Neural cell (in vitro differentiated cells): ENCODE results near the gene VAV2. TPM values are rescaled to one million over a fixed set of nuclear protein-coding genes. Genes with fewer than 3 reads are reported as not detected.

Source experiments
- H2AFZ ChIP-seq: fragments of 200-600, 300-800 bp; sonication (generic), shearing (Covaris generic); 2 replicates; pipeline ENCODE4 v1.6.0; 2014; ENCODE audit warnings: low read depth, mild to moderate bottlenecking, antibody characterized with exemption, low read length, moderate library complexity
- H3F3A ChIP-seq: fragments of 200-600 bp; shearing (Covaris generic); 2 replicates; pipeline ENCODE4 v1.6.1; 2016; ENCODE audit warnings: mild to moderate bottlenecking, moderate library complexity, mixed read lengths, antibody characterized with exemption, low read length; ENCODE audit not compliant: insufficient read depth, poor library complexity, severe bottlenecking
- H3K27ac ChIP-seq: fragments of 200-600, 300-800 bp; sonication (generic), shearing (Covaris generic); 2 replicates; pipeline ENCODE4 v1.5.1; 2014; ENCODE audit warnings: mild to moderate bottlenecking, low read length, moderate library complexity
- H3K27me3 ChIP-seq: fragments of 300-800, 200-600 bp; sonication (generic), shearing (Covaris generic); 2 replicates; pipeline ENCODE4 v1.6.0; 2014; ENCODE audit warnings: mild to moderate bottlenecking, low read depth, low read length, moderate library complexity; ENCODE audit not compliant: insufficient read depth
- H3K36me3 ChIP-seq: fragments of 300-800, 200-600 bp; sonication (generic), shearing (Covaris generic); 2 replicates; pipeline ENCODE4 v1.5.1; 2014; ENCODE audit warnings: mild to moderate bottlenecking, antibody characterized with exemption, low read length, moderate library complexity; ENCODE audit not compliant: insufficient read depth
- H3K4me2 ChIP-seq: fragments of 300-800, 200-600 bp; sonication (generic), shearing (Covaris generic); 2 replicates; pipeline ENCODE4 v1.6.0; 2014; ENCODE audit warnings: mild to moderate bottlenecking, low read length
- H3K4me3 ChIP-seq: fragments of 300-800, 200-600 bp; sonication (generic), shearing (Covaris generic); 2 replicates; pipeline ENCODE4 v1.5.1; 2014; ENCODE audit warnings: mild to moderate bottlenecking, low read length, moderate library complexity
- H3K79me2 ChIP-seq: fragments of 200-600 bp; shearing (Covaris generic); replicated peaks from 2 replicates; pipeline ENCODE4 v1.6.0; 2014; ENCODE audit warnings: mild to moderate bottlenecking, low read length, moderate library complexity; ENCODE audit not compliant: insufficient read depth
- H3K9ac ChIP-seq: fragments of 300-800, 200-600 bp; sonication (generic), shearing (Covaris generic); 2 replicates; pipeline ENCODE4 v1.6.1; 2016; ENCODE audit warnings: mild to moderate bottlenecking, low read length, mixed read lengths
- H3K9me2 ChIP-seq: fragments of 200-600 bp; shearing (Covaris generic); 2 replicates; pipeline ENCODE4 v1.6.1; 2016; ENCODE audit warnings: mild to moderate bottlenecking, low read length, mixed read lengths; ENCODE audit not compliant: insufficient read depth
- H3K9me3 ChIP-seq: fragments of 200-600, 300-800 bp; sonication (generic), shearing (Covaris generic); 2 replicates; pipeline ENCODE4 v1.6.1; 2016; ENCODE audit warnings: mild to moderate bottlenecking, mixed run types, low read length, moderate library complexity, mixed read lengths
- H4K20me1 ChIP-seq: fragments of 200-600 bp; shearing (Covaris generic); 2 replicates; pipeline ENCODE4 v1.6.1; 2016; ENCODE audit warnings: mild to moderate bottlenecking, mixed run types; ENCODE audit not compliant: insufficient read depth
- CTCF ChIP-seq: fragments of 450-650 bp; IDR thresholded peaks from 2 replicates; pipeline ENCODE4 v1.5.1; 2014; ENCODE audit warnings: antibody characterized with exemption, mild to moderate bottlenecking, moderate library complexity; ENCODE audit not compliant: poor library complexity, severe bottlenecking
- EP300 ChIP-seq: fragments of 450-650 bp; conservative IDR thresholded peaks from 2 replicates; pipeline ENCODE4 v1.6.1; 2014; ENCODE audit warnings: antibody characterized with exemption, mild to moderate bottlenecking, moderate library complexity; ENCODE audit not compliant: poor library complexity, severe bottlenecking
- EZH2 ChIP-seq: fragments of 200-600, 300-800 bp; shearing (Covaris generic), sonication (generic); IDR thresholded peaks from 2 replicates; pipeline ENCODE4 v1.6.1; 2014; ENCODE audit warnings: antibody characterized with exemption, low read length, borderline replicate concordance, mild to moderate bottlenecking; ENCODE audit not compliant: insufficient read depth, poor library complexity, severe bottlenecking
- MXI1 ChIP-seq: fragments of 450-650 bp; conservative IDR thresholded peaks from 2 replicates; pipeline ENCODE4 v1.6.1; 2014; ENCODE audit warnings: antibody characterized with exemption, mild to moderate bottlenecking; ENCODE audit not compliant: poor library complexity, severe bottlenecking
- POLR2AphosphoS5 ChIP-seq: IDR thresholded peaks from 2 replicates; pipeline ENCODE4 v1.6.1; 2012
- RAD21 ChIP-seq: fragments of 450-650 bp; conservative IDR thresholded peaks from 2 replicates; pipeline ENCODE4 v1.6.1; 2014; ENCODE audit warnings: antibody characterized with exemption, mild to moderate bottlenecking, moderate library complexity
- SMC3 ChIP-seq: fragments of 450-650 bp; conservative IDR thresholded peaks from 2 replicates; pipeline ENCODE4 v1.6.1; 2014; ENCODE audit warnings: antibody characterized with exemption, mild to moderate bottlenecking, moderate library complexity; ENCODE audit not compliant: poor library complexity
- TAF1 ChIP-seq: IDR thresholded peaks from 2 replicates; pipeline ENCODE4 v1.6.1; 2012; ENCODE audit warnings: low read depth
- polyA plus RNA-seq: library from polyadenylated mRNA; depleted of rRNA; stranded (reverse); fragments of >200 nt; gene quantifications from 2 replicates; pipeline ENCODE4 v1.2.3, GENCODE V29; 2014
- TF ChIP-seq, protein P1 (sequence below): IDR thresholded peaks from 2 replicates; pipeline ENCODE4 v1.6.1; 2012; ENCODE audit warnings: borderline replicate concordance

The VAV2 gene
- polyA plus RNA-seq, 1 donor from 2014 or later = 35.2 TPM

- Histone ChIP-seq H4K20me1 (no peaks in the 10 kb centered on the region), H3K27ac (no peak overlapping the region), H3K27me3 (no peaks in the 10 kb centered on the region), H3K9me2 (no peaks in the 10 kb centered on the region), H3K9me3 (no peaks in the 10 kb centered on the region), H3K79me2 (peaks cover 7% of the 10 kb centered on the region), H3K4me2 (no peak overlapping the region), H3K9ac (no peak overlapping the region), H2AFZ (no peak overlapping the region), H3K4me3 (no peak overlapping the region), H3K36me3 (no peaks in the 10 kb centered on the region), H3F3A (no peaks in the 10 kb centered on the region)
- no peak for TF ChIP-seq MXI1
- no peak for TF ChIP-seq TAF1
- no peak for TF ChIP-seq EP300
- TF ChIP-seq SMC3 = no peak
- no peak for TF ChIP-seq POLR2AphosphoS5
- no peak for TF ChIP-seq CTCF
- no peak for TF ChIP-seq EZH2
- no peak for TF ChIP-seq RAD21
Observed at GRCh38 chr9:133921866-133922265, 70.3 kb downstream of the VAV2 start.

- Histone ChIP-seq H3K4me3 (no peak overlapping the region), H2AFZ (no peak overlapping the region), H3K9me2 (no peaks in the 10 kb centered on the region), H3K79me2 (no peaks in the 10 kb centered on the region), H3K9ac (no peak overlapping the region), H3K36me3 (no peaks in the 10 kb centered on the region), H3F3A (no peaks in the 10 kb centered on the region), H3K4me2 (no peak overlapping the region), H3K27me3 (no peaks in the 10 kb centered on the region), H3K27ac (no peak overlapping the region), H4K20me1 (no peaks in the 10 kb centered on the region), H3K9me3 (no peaks in the 10 kb centered on the region)
- no peak for TF ChIP-seq POLR2AphosphoS5
- TF ChIP-seq, protein P1, sequence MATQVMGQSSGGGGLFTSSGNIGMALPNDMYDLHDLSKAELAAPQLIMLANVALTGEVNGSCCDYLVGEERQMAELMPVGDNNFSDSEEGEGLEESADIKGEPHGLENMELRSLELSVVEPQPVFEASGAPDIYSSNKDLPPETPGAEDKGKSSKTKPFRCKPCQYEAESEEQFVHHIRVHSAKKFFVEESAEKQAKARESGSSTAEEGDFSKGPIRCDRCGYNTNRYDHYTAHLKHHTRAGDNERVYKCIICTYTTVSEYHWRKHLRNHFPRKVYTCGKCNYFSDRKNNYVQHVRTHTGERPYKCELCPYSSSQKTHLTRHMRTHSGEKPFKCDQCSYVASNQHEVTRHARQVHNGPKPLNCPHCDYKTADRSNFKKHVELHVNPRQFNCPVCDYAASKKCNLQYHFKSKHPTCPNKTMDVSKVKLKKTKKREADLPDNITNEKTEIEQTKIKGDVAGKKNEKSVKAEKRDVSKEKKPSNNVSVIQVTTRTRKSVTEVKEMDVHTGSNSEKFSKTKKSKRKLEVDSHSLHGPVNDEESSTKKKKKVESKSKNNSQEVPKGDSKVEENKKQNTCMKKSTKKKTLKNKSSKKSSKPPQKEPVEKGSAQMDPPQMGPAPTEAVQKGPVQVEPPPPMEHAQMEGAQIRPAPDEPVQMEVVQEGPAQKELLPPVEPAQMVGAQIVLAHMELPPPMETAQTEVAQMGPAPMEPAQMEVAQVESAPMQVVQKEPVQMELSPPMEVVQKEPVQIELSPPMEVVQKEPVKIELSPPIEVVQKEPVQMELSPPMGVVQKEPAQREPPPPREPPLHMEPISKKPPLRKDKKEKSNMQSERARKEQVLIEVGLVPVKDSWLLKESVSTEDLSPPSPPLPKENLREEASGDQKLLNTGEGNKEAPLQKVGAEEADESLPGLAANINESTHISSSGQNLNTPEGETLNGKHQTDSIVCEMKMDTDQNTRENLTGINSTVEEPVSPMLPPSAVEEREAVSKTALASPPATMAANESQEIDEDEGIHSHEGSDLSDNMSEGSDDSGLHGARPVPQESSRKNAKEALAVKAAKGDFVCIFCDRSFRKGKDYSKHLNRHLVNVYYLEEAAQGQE = no peak
- no peak for TF ChIP-seq EZH2
- TF ChIP-seq RAD21 = no peak
- TF ChIP-seq CTCF = no peak
- no peak for TF ChIP-seq TAF1
- no peak for TF ChIP-seq EP300
- no peak for TF ChIP-seq SMC3
- no peak for TF ChIP-seq MXI1
Observed at GRCh38 chr9:133920471-133920870, 71.7 kb downstream of the VAV2 start.
